HepG2 (cell line): ENCODE data around the gene SPG7. TPM values are rescaled to one million over a fixed set of nuclear protein-coding genes. Genes with fewer than 3 reads are reported as not detected.
A peak's percentile ranks its signal among the peaks of the same experiment; 100 is the strongest.

Experiments used
- ATAC-seq: fragments of 200-7000 bp; cut with Tn5 transposase; 3 replicates; pipeline ENCODE4 v1.9.1; 2020; ENCODE audit warnings: mild to moderate bottlenecking, moderate library complexity
- BruUV-seq: library from RNA; stranded (reverse); fragments of 400-500 nt; replicated peaks from 2 replicates; lab custom pipeline; 2021; lab: Mats Ljungman, UMichigan
- CTCF ChIA-PET: fragments of 300-600 bp; formaldehyde crosslinking; extraction: SDS; loops from one replicate; lab custom pipeline; 2021; ENCODE audit warnings: low total read pairs, inconsistent platforms, low intra/inter-chr PET ratio; lab: Yijun Ruan, JAX
- POLR2A ChIA-PET: fragments of 350-600 bp; sonication (Branson Sonifier 250); formaldehyde crosslinking; loops from one replicate; lab custom pipeline; 2020; ENCODE audit warnings: antibody characterized with exemption, inconsistent platforms; lab: Yijun Ruan, JAX
- DNase-seq: peaks from one replicate; pipeline ENCODE4 v3.0.0-alpha.2; 2015; ENCODE audit warnings: low spot score
- FAIRE-seq: peaks from 3 replicates; lab custom pipeline; 2011; peaks lifted over from hg19 to GRCh38; lab: Jason Lieb, UNC
- H2AFZ ChIP-seq: one replicate; pipeline ENCODE4 v1.6.1; 2011; ENCODE audit warnings: low read length, inconsistent platforms
- H3K27ac ChIP-seq: fragments of 300-600 bp; 3 replicates; pipeline ENCODE4 v1.8.0; 2011; ENCODE audit warnings: mixed run types, mild to moderate bottlenecking, mixed read lengths, low read length, inconsistent platforms; ENCODE audit not compliant: insufficient read depth; ENCODE audit errors: extremely low read length
- H3K27me3 ChIP-seq, 2 experiments: fragments of 200-600 bp in 1 of 2; 2 replicates in 1 of 2; 3 replicates in 1 of 2; pipeline versions ENCODE4 v1.6.0 to v1.8.0; 2011; ENCODE audit warnings: low read length in 2 of 2, mild to moderate bottlenecking in 2 of 2, moderate library complexity in 2 of 2, inconsistent platforms in 1 of 2; ENCODE audit not compliant: insufficient read depth in 2 of 2, control insufficient read depth in 1 of 2
- H3K36me3 ChIP-seq, 2 experiments: fragments of 200-600 bp in 1 of 2; replicated peaks in 1 of 2; 2 replicates in 1 of 2; 3 replicates in 1 of 2; pipeline versions ENCODE4 v1.5.1 to v1.8.0; 2011; ENCODE audit warnings: low read length in 2 of 2, inconsistent platforms in 1 of 2; ENCODE audit not compliant: insufficient read depth in 2 of 2, control insufficient read depth in 1 of 2
- H3K4me1 ChIP-seq: 2 replicates; pipeline ENCODE4 v1.5.1; 2012; ENCODE audit warnings: low read length, inconsistent platforms; ENCODE audit not compliant: insufficient read depth
- H3K4me2 ChIP-seq: 2 replicates; pipeline ENCODE4 v1.6.0; 2011; ENCODE audit warnings: low read depth, low read length, inconsistent platforms
- H3K4me3 ChIP-seq, 3 experiments: fragments of 200-600 bp in 1 of 3; sonication (generic), shearing (Covaris generic) in 1 of 3; replicated peaks in 1 of 3; 2 replicates each; pipeline ENCODE4 v1.5.1; 2011 to 2016; ENCODE audit warnings: low read length in 3 of 3, inconsistent platforms in 2 of 3, low read depth in 2 of 3, mild to moderate bottlenecking in 2 of 3, control low read depth in 1 of 3, mixed read lengths in 1 of 3; ENCODE audit not compliant: insufficient read depth in 1 of 3
- H3K79me2 ChIP-seq: one replicate; pipeline ENCODE4 v1.6.1; 2011; ENCODE audit warnings: low read length, inconsistent platforms; ENCODE audit not compliant: insufficient read depth
- H3K9ac ChIP-seq: 2 replicates; pipeline ENCODE4 v1.6.0; 2011; ENCODE audit warnings: mild to moderate bottlenecking, low read depth, low read length, inconsistent platforms; ENCODE audit not compliant: insufficient read depth
- H3K9me3 ChIP-seq: 2 replicates; pipeline ENCODE4 v1.5.1; 2012; ENCODE audit warnings: mild to moderate bottlenecking, low read length
- H4K20me1 ChIP-seq: 2 replicates; pipeline ENCODE4 v1.6.0; 2011; ENCODE audit warnings: inconsistent platforms, mild to moderate bottlenecking, low read length, moderate library complexity; ENCODE audit not compliant: insufficient read depth
- CEBPB ChIP-seq: IDR thresholded peaks from 2 replicates; pipeline ENCODE4 v1.6.1; 2011; ENCODE audit warnings: low read depth, low read length, improper control_type of control experiment, borderline replicate concordance
- HNRNPL ChIP-seq: fragments of 200-400 bp; formaldehyde crosslinking; IDR thresholded peaks from 2 replicates; pipeline ENCODE4 v1.6.1; 2017; ENCODE audit warnings: mild to moderate bottlenecking, low read depth, low read length
- SP1 ChIP-seq, 2 experiments: fragments of 450-650 bp in 1 of 2; sonication (generic) in 1 of 2; formaldehyde crosslinking in 1 of 2; IDR thresholded peaks; 2 replicates each; pipeline versions ENCODE4 v1.4.0 to v1.6.1; 2016 to 2020; ENCODE audit warnings: missing genetic modification reagents in 1 of 2
- ZNF232 ChIP-seq: sonication (generic); formaldehyde crosslinking; IDR thresholded peaks from 2 replicates; pipeline ENCODE4 v1.4.0; 2020; ENCODE audit warnings: missing genetic modification reagents, borderline replicate concordance
- ZNF460 ChIP-seq: sonication (generic); formaldehyde crosslinking; IDR thresholded peaks from 2 replicates; pipeline ENCODE4 v1.5.1; 2020; ENCODE audit warnings: missing genetic modification reagents, mild to moderate bottlenecking, borderline replicate concordance
- ZNF546 ChIP-seq: sonication (generic); formaldehyde crosslinking; conservative IDR thresholded peaks from 2 replicates; pipeline ENCODE4 v1.8.1; 2023; ENCODE audit warnings: mild to moderate bottlenecking, missing genetic modification reagents
- ZNF792 ChIP-seq: IDR thresholded peaks from 2 replicates; pipeline ENCODE4 v1.6.1; 2016
- WGBS: methylation state at CpG from one replicate; pipeline ENCODE4 v1.1.6; 2017; ENCODE audit warnings: low lambda C conversion rate; 5-methylcytosine and 5-hydroxymethylcytosine counted together
- in situ Hi-C: cut with HindIII; loops from 2 replicates; pipeline ENCODE4 v1.10.0; 2017; ENCODE audit warnings: low pct_unique_long_range_greater_than_20kb; ENCODE audit not compliant: extremely low pct_ligation_motif_present
- intact Hi-C: fragments of 100-400 bp; cut with micrococcal nuclease; formaldehyde crosslinking; loops from one replicate; pipeline ENCODE4 v1.10.0; 2022; ENCODE audit not compliant: unreplicated experiment
- polyA plus RNA-seq, 8 experiments: library from polyadenylated mRNA; depleted of rRNA in 3 of 8; stranded (reverse) in 7 of 8; unstranded in 1 of 8; fragments of >200 nt; fragmentation: Illumina TruSeq in 4 of 8; extraction: Trizol in 4 of 8; gene quantifications; 2 replicates each; pipeline versions ENCODE4 v1.2.1 to v1.2.3, GENCODE V29; 2011 to 2016; ENCODE audit warnings: low read depth in 4 of 8, missing spikeins in 1 of 8, mixed read lengths in 1 of 8; ENCODE audit not compliant: insufficient read depth in 1 of 8
- total RNA-seq, 5 experiments: library from RNA; depleted of rRNA; stranded (reverse); fragments of >200 nt; fragmentation: Illumina TruSeq; extraction: Trizol; gene quantifications; 2 replicates each; pipeline ENCODE4 v1.2.3, GENCODE V29; 2016; ENCODE audit warnings: low read depth in 1 of 5

SPG7 gene
- total and polyA plus RNA-seq, 2 of the 13 experiments (the other 11 are each of a cell fraction or from before 2014, with no cell fraction given), result 66.0 to 136 TPM

DNA sequence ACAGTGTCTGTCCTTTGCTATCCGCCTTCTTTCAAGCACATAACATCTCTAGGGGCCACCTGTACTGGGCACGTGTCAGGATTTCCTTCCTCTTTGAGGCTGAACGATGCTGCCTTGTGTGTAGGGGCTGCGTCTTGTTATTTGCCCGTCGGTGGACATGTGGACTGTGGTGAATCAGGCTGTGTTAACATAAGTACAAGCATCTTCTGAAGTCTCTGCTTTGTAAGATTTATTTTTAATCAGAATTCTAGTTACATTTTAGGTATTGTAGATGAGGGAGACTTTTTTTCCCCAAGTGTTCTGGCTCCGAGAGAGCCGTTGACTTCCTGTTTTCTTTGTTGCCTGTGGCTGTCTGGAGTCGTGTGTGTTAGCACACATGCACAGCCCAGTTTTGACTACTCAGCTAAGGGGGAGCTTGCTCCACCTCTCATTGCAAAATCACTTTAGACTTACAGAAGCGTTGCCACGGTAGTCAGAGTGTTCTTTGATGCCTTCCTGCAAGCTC, 26.1 kb downstream of the SPG7 start:
- TF ChIP-seq ZNF792 (no peak), CEBPB (peak; percentile 19; the same call in 1 of the 2 replicates)
- no TSS peak for BruUV-seq
- Histone ChIP-seq H3K27ac (no peak overlapping the region), H3K27me3 (no peaks in the 10 kb centered on the region), H2AFZ (no peak overlapping the region), H3K36me3 (peaks cover 53 to 71% of the 10 kb centered on the region in 2 experiments), H3K9ac (no peak overlapping the region), H3K4me2 (no peak overlapping the region), H3K4me3 (no peak overlapping the region), H3K4me1 (0 out of 2 replicates have a peak, but pooled peaks cover 4% of the 10 kb centered on the region), H3K79me2 (no peaks in the 10 kb centered on the region), H4K20me1 (0 out of 2 replicates have a peak, but pooled peaks cover 3% of the 10 kb centered on the region), H3K9me3 (no peaks in the 10 kb centered on the region)
- ChIA-PET POLR2A (no interaction called here), CTCF (no interaction called here)
- 86% methylated on average over 11 of the region's 11 CpGs for WGBS
- no peak for DNase-seq
- no peak; the same call in 2 of the 3 replicates for ATAC-seq
- in situ Hi-C loops (no loop called here), intact Hi-C loops (no loop called here)
- FAIRE-seq, result no peak

DNA sequence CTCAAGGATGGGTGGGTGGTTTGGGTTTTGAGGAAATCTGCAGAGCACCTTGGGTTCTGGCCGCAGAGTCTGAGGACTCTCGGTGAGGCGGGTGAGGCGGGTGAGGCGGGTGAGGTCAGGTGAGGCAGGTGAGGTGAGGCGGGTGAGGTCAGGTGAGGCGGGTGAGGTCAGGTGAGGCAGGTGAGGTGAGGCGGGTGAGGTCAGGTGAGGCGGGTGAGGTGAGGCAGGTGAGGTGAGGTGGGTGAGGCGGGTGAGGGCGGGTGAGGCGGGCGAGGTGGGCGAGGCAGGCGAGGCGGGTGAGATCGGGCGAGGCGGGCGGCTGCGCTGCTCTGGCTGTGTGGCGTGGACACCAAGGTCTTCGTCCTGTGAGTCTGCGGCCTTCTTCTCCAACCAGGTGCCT, 28.2 kb downstream of the SPG7 start:
- 97% methylated on average over 24 of the region's 24 CpGs for WGBS
- Histone ChIP-seq H3K4me2 (no peak overlapping the region), H3K79me2 (no peaks in the 10 kb centered on the region), H3K36me3 (peaks cover 44 to 66% of the 10 kb centered on the region in 2 experiments), H4K20me1 (0 out of 2 replicates have a peak, but pooled peaks cover 3% of the 10 kb centered on the region), H3K4me3 (no peak overlapping the region), H2AFZ (no peak overlapping the region), H3K27me3 (no peaks in the 10 kb centered on the region; a peak in 1 of 5 replicates), H3K9me3 (no peaks in the 10 kb centered on the region), H3K27ac (no peak overlapping the region), H3K9ac (no peak overlapping the region), H3K4me1 (0 out of 2 replicates have a peak, but pooled peaks cover 4% of the 10 kb centered on the region)
- ChIA-PET CTCF (no interaction called here), POLR2A (no interaction called here)
- TF ChIP-seq ZNF232 (CRISPR knock-in tag), result no peak
- no peak for TF ChIP-seq SP1 (IDR thresholded peaks at IDR 0.05)
- no peak for TF ChIP-seq SP1 (CRISPR knock-in tag; IDR thresholded peaks at IDR 0.05)
- no peak for TF ChIP-seq ZNF546
- no peak for TF ChIP-seq ZNF460 (CRISPR knock-in tag)
- 0 out of 2 replicates have a peak, but pooled peaks have one; percentile 38 for TF ChIP-seq HNRNPL
- FAIRE-seq (no peak), DNase-seq (no peak), ATAC-seq (no peak)
- no TSS peak for BruUV-seq
- in situ Hi-C loops, result no loop called here
- intact Hi-C loops, result no loop called here
